ENCODE data around the gene KDM4B. TPM values are rescaled to one million over a fixed set of nuclear protein-coding genes. Genes with fewer than 3 reads are reported as not detected.
A peak's percentile ranks its signal among the peaks of the same experiment; 100 is the strongest.

KDM4B gene
- total RNA-seq, 1 experiment from 2014 or later, result 43.7 TPM

- H3K56ac ChIP-seq (ENCODE audit: insufficient read length, low read depth, low read length), result no peak overlapping the region
- peaks cover 6 to 28% (median 11%) of the 10 kb centered on the region in 3 experiments for H3K36me3 Mint-ChIP-seq (ENCODE audit: insufficient read depth in 1 of 3, low read depth in 3 of 3)
- H4K20me1 ChIP-seq (ENCODE audit: control insufficient read depth, insufficient read depth, insufficient read length), result peaks cover 2% of the 10 kb centered on the region
- no peak overlapping the region for H4K8ac ChIP-seq (replicated peaks; ENCODE audit: insufficient read length, low read depth, low read length)
- no peaks in the 10 kb centered on the region for H3K27me3 ChIP-seq (ENCODE audit: insufficient read depth, low read length)
- H2AK5ac ChIP-seq (ENCODE audit: insufficient read length, low read length), result no peak overlapping the region
- peaks cover 7% of the 10 kb centered on the region; the same call in 1 of the 2 replicates for H3K79me2 ChIP-seq (ENCODE audit: insufficient read depth, low read length)
- no peak overlapping the region for H2BK15ac ChIP-seq (ENCODE audit: low read depth, low read length)
- H2BK12ac ChIP-seq (ENCODE audit: insufficient read length, low read depth, low read length), result no peak overlapping the region
- H3K27ac Mint-ChIP-seq, result peak overlapping the region in 2 of 3 experiments; percentile 32 to 45; a peak in 3 of 7 replicates
- no peak overlapping the region for H2BK5ac ChIP-seq (ENCODE audit: insufficient read length, low read length)
- H3K18ac ChIP-seq (ENCODE audit: insufficient read length, low read depth, low read length), result no peak overlapping the region
- H2BK120ac ChIP-seq (ENCODE audit: low read depth, low read length, poor library complexity, severe bottlenecking), result no peak overlapping the region
- H3K79me1 ChIP-seq (ENCODE audit: insufficient read depth, low read depth, low read length, poor library complexity, severe bottlenecking), result no peaks in the 10 kb centered on the region
- peaks cover 5% of the 10 kb centered on the region for H3K27me3 Mint-ChIP-seq (ENCODE audit: low read depth)
- H3K27ac ChIP-seq (ENCODE audit: insufficient read length, low read depth, low read length), result no peak overlapping the region
- H3K9me3 Mint-ChIP-seq, result peaks cover 0 to 4% of the 10 kb centered on the region in 2 experiments; a peak in 2 of 5 replicates
- no peak overlapping the region for H3K9ac ChIP-seq (ENCODE audit: extremely low read depth, insufficient read length, low read length)
- peaks cover 35 to 42% of the 10 kb centered on the region in 2 experiments for H3K4me1 Mint-ChIP-seq
- no peak for DNase-seq
- H3K4me3 Mint-ChIP-seq, result peak overlapping the region; percentile 65 to 79
- H3K23ac ChIP-seq (ENCODE audit: insufficient read length, low read depth, low read length), result no peak overlapping the region
- H3K23me2 ChIP-seq (ENCODE audit: insufficient read length, low read depth, low read length, poor library complexity, severe bottlenecking), result peaks cover 12% of the 10 kb centered on the region
- no peak overlapping the region for H3K14ac ChIP-seq (ENCODE audit: insufficient read depth, low read length)
- H3T11ph ChIP-seq (ENCODE audit: low read length), result no peak overlapping the region
- H3K4me2 ChIP-seq (ENCODE audit: insufficient read depth, insufficient read length, low read length), result peak overlapping the region; percentile 33
- no peak overlapping the region for H2BK20ac ChIP-seq (ENCODE audit: low read depth, low read length, poor library complexity, severe bottlenecking)
- WGBS (ENCODE audit: extremely low coverage, insufficient read length, low lambda C conversion rate), result no CpG with 5 or more reads among the region's 16 CpGs
- H4K91ac ChIP-seq (ENCODE audit: insufficient read length, low read depth, low read length), result no peak overlapping the region
- H2AFZ ChIP-seq (ENCODE audit: low read length), result no peak overlapping the region
- no peak for TF ChIP-seq CTCF (conservative IDR thresholded peaks at IDR 0.05)
- H3K9me3 ChIP-seq (ENCODE audit: control insufficient read depth, low read depth, low read length), result no peaks in the 10 kb centered on the region
- H4K5ac ChIP-seq (ENCODE audit: insufficient read length, low read depth, low read length), result no peak overlapping the region
- no peak overlapping the region for H3K4ac ChIP-seq (ENCODE audit: low read depth, low read length)
- H3K4me1 ChIP-seq (ENCODE audit: insufficient read depth, low read length), result no peaks in the 10 kb centered on the region
These were observed 1.0 kb upstream of the KDM4B start for GRCh38 chr19:4967738-4968461.
